GM10266 (cell line): ENCODE measurements around the gene P2RY13.

ENCODE experiments used
- DNase-seq: peaks from one replicate; pipeline ENCODE4 v3.0.0; 2012; ENCODE audit errors: extremely low spot score
- TF ChIP-seq, protein P1 (sequence below): IDR thresholded peaks from 2 replicates; pipeline ENCODE4 v1.5.1; 2012; ENCODE audit warnings: mild to moderate bottlenecking, low read depth; ENCODE audit not compliant: control insufficient read depth, insufficient read depth; ENCODE audit errors: missing control alignments

Gene P2RY13

DNA sequence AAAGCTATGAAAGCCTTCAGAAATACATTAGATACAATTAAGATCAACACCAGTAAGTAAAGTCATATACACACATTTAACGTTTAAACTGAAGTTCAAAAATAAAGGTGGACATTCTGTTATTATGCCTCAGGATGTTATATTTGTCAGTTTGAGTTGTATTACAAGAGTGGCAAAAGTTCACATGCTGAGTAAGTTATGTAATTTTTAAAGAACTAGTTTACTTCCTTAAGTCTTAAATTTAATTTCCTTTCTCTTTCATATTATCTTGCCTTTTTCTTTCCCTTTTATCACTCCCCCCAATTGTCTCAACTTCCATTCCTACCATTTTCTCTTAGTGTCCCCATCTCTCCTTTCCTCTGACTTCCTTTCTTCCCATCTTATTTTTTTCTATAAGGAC is 7.8 kb downstream of the P2RY13 start:
- DNase-seq: no peak
- TF ChIP-seq, protein P1, sequence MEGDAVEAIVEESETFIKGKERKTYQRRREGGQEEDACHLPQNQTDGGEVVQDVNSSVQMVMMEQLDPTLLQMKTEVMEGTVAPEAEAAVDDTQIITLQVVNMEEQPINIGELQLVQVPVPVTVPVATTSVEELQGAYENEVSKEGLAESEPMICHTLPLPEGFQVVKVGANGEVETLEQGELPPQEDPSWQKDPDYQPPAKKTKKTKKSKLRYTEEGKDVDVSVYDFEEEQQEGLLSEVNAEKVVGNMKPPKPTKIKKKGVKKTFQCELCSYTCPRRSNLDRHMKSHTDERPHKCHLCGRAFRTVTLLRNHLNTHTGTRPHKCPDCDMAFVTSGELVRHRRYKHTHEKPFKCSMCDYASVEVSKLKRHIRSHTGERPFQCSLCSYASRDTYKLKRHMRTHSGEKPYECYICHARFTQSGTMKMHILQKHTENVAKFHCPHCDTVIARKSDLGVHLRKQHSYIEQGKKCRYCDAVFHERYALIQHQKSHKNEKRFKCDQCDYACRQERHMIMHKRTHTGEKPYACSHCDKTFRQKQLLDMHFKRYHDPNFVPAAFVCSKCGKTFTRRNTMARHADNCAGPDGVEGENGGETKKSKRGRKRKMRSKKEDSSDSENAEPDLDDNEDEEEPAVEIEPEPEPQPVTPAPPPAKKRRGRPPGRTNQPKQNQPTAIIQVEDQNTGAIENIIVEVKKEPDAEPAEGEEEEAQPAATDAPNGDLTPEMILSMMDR: no peak

DNA sequence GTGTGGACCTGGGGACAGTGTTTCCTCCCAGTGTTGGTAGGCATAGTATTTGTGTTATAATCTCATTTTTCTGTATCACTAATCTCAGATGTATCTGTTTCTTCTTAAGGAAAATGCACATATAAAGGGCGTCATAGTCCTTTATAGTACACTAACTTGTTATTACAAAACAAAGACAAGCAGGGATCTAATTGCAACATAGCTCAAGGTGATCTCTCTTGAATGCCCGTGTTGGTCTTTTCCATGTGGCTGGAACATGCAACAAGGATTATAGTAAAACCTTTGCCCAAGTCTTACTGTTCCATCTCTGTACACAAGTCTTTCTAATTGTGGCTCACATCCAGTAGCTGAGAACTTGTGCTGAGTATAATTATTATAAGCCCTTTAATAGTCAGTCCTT is 9.2 kb downstream of the P2RY13 start:
- no peak for DNase-seq
- TF ChIP-seq, protein P1: no peak

DNA sequence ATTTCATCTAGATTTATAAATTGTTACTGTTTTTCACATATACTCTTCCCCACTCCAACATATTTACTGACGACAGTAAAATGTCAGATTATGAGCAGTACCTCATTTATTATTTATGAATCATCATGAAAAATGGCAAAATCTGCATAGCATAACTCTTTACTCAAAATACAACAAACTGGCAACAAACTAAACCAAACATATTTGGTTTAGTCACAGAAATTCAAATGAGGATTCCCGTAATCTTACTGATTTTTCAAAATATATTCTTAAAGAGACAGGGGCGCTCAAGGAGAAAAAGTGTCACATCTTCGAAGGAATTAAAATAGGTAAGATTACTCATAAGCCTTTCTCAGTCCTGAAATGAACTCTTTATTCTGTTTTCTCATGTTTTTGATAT is 9.7 kb downstream of the P2RY13 start:
- no peak for DNase-seq
- TF ChIP-seq, protein P1: no peak

DNA sequence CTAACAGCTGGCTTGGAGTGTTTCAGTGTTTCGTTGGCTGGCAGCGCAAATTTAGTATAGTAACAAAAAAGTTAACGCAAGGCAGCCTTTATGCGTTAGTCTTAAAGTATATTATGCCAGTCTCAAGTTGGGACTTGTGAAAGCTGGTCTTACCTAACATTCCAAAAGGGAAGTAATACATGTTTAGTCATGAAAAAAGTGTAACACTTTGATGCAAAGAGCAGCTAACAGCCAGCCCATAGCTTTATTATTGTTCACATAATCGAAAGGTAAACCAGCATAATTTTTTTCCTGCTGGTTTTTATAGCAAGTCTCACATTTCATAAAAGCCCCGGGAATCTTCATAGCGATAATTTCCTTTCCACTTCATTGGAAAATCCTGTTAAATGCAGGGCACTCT is 10.4 kb downstream of the P2RY13 start:
- TF ChIP-seq, protein P1: no peak
- no peak for DNase-seq

DNA sequence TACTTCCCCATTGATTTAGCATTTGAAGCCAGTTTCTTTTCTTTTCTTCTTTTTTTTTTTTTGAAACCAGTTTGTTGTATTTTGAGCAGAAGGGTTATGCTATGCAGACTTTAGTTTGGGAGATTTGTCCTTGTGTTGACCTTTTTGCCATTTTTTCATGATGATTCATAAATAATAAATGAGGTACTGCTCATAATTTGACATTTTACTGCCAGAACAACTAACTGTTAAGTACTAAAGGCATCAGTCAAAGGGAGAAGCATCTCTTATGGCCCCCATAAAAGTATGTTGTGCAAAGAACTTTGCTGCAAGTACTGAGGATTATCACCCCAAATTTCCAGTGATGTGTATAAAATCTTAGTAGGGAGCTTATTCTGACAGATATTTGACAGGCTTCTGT is 11.0 kb downstream of the P2RY13 start:
- TF ChIP-seq, protein P1: no peak
- DNase-seq: no peak

DNA sequence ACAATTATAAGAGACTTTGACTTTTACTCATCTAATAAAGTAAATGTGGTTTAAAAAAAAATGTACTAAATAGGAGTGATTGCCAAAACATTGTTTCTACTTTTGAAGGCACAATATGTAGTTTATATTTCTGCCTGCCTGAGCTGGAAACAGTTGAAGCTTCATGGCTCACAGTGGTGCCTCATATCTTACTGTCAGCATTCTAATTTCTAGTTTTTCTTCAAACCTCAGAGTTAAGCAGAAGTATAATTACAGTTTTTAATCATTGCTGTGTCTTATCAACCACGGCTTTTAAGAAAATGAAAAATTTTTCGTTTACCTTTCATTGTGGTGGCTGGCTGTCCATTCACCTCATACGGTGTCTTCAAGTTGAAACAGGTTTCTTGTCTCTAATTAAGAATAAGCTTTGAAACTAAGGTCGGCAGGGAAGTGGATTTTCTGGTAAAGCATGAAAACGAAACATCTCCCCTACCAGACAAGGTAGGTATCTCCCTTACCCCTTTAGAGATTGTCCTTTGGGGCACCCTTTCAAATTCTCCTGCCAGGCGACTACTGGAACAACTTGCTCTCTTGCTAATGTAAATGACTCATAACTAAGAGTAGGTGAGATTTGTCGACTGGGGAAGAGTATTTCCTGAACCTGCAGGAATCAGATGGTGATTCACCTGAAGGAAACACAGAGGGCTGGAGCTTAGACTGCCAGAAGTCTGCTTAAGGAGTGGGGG is 12.9 kb downstream of the P2RY13 start, which contains the start of gene GPR87:
TSS of gene GPR87 (minus strand) at position 554 of the 725 bp plus-strand sequence. CDS start 16,720 bp downstream, outside the sequence.
- DNase-seq: no peak
- TF ChIP-seq, protein P1: no peak

DNA sequence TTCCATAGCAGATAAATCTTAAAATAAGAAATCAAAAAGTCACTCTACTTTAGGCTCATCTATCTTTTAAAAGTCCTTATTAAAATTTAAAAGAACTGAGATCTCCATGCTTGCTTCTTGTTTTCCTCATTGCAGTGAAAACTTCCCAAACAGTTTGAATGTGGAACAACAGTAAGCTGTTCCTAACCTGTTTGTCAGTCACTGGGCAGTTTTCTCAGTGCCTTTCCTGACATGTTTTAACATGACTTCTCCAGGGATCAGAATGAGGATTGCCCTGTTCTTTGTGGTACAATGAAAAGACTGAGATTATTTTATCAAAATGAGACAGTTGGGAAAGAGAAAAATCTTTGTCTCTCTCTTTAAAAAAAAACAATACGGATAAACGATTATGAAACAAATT is 13.5 kb downstream of the P2RY13 start:
- no peak for DNase-seq
- TF ChIP-seq, protein P1: no peak
